Vagina (tissue), 2 donors: ENCODE results near the gene TPST1.

Experiments used
- CTCF ChIP-seq, 3 experiments: fragments of 450-650 bp in 2 of 3; fragments of 200-600 bp in 1 of 3; sonication (generic) in 1 of 3; IDR thresholded peaks; one replicate each; pipeline ENCODE4 v1.5.1; 2017 to 2019; ENCODE audit warnings: antibody characterized with exemption in 3 of 3, mild to moderate bottlenecking in 2 of 3, moderate library complexity in 2 of 3
- POLR2A ChIP-seq, 2 donors: fragments of 450-650 bp; IDR thresholded peaks; one replicate each; pipeline ENCODE4 v1.6.1; 2017; ENCODE audit warnings: antibody characterized with exemption in 2 of 2, mild to moderate bottlenecking in 2 of 2, moderate library complexity in 2 of 2

GRCh38 chr7:66344166-66344565 is 139.0 kb downstream of the TPST1 start:
- TF ChIP-seq POLR2A (IDR thresholded peaks at IDR 0.05) (no peak), CTCF (IDR thresholded peaks at IDR 0.05) (no peak)
